Tibial artery (tissue), 4 donors: ENCODE results near the gene GRIK3.

Experiments
- DNase-seq, 2 donors: peaks; one replicate each; pipeline ENCODE4 v3.0.0-alpha.2; 2019
- H3K27ac ChIP-seq, 2 donors: fragments of 200-600 bp; sonication (generic) in 1 of 2; 1 replicate in 1 of 2; 2 replicates in 1 of 2; pipeline ENCODE4 v1.5.1; 2018 to 2019; ENCODE audit warnings: mild to moderate bottlenecking in 1 of 2
- H3K27me3 ChIP-seq, 2 donors: fragments of 200-600 bp; sonication (generic) in 1 of 2; one replicate each; pipeline versions ENCODE4 v1.5.1 to v1.6.0; 2016 to 2019
- H3K36me3 ChIP-seq, 3 donors: fragments of 200-600 bp; sonication (generic) in 2 of 3; one replicate each; pipeline ENCODE4 v1.5.1; 2016 to 2019; ENCODE audit warnings: mild to moderate bottlenecking in 2 of 3
- H3K4me1 ChIP-seq, 4 donors: fragments of 200-600 bp; sonication (generic) in 2 of 4; 1 replicate in 3 of 4; 2 replicates in 1 of 4; pipeline ENCODE4 v1.5.1; 2016 to 2019
- H3K4me3 ChIP-seq, 2 donors: fragments of 200-600 bp; sonication (generic) in 1 of 2; 1 replicate in 1 of 2; 2 replicates in 1 of 2; pipeline ENCODE4 v1.5.1; 2018 to 2019; ENCODE audit warnings: mild to moderate bottlenecking in 2 of 2
- H3K9me3 ChIP-seq, 3 donors: fragments of 200-600 bp; sonication (generic) in 1 of 3; one replicate each; pipeline ENCODE4 v1.5.1; 2016 to 2019
- intact Hi-C: fragments of 100-400 bp; cut with DNase I; formaldehyde crosslinking; loops from one replicate; pipeline ENCODE4 v1.15.0; 2023; ENCODE audit warnings: low total_unique reads
- TF ChIP-seq, protein P1 (sequence below), 2 experiments: fragments of 200-600 bp in 1 of 2; fragments of 450-650 bp in 1 of 2; IDR thresholded peaks; one replicate each; pipeline ENCODE4 v1.5.1; 2017 to 2019; ENCODE audit warnings: antibody characterized with exemption in 2 of 2, mild to moderate bottlenecking in 1 of 2, moderate library complexity in 1 of 2

The GRIK3 gene

GRCh38 chr1:36968730-36969129 lies 65.6 kb downstream of the GRIK3 start:
- H3K9me3 ChIP-seq: no peaks in the 10 kb centered on the region
- no peak for DNase-seq
- H3K27me3 ChIP-seq: peaks cover 0 to 6% of the 10 kb centered on the region in 2 donors
- intact Hi-C loops: no loop called here
- no peak overlapping the region for H3K4me3 ChIP-seq
- TF ChIP-seq, protein P1, sequence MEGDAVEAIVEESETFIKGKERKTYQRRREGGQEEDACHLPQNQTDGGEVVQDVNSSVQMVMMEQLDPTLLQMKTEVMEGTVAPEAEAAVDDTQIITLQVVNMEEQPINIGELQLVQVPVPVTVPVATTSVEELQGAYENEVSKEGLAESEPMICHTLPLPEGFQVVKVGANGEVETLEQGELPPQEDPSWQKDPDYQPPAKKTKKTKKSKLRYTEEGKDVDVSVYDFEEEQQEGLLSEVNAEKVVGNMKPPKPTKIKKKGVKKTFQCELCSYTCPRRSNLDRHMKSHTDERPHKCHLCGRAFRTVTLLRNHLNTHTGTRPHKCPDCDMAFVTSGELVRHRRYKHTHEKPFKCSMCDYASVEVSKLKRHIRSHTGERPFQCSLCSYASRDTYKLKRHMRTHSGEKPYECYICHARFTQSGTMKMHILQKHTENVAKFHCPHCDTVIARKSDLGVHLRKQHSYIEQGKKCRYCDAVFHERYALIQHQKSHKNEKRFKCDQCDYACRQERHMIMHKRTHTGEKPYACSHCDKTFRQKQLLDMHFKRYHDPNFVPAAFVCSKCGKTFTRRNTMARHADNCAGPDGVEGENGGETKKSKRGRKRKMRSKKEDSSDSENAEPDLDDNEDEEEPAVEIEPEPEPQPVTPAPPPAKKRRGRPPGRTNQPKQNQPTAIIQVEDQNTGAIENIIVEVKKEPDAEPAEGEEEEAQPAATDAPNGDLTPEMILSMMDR (IDR thresholded peaks at IDR 0.05): no peak
- no peaks in the 10 kb centered on the region for H3K4me1 ChIP-seq
- no peaks in the 10 kb centered on the region for H3K36me3 ChIP-seq
- H3K27ac ChIP-seq: no peak overlapping the region

GRCh38 chr1:36966242-36966641 lies 68.1 kb downstream of the GRIK3 start:
- intact Hi-C loops: no loop called here
- DNase-seq: no peak

DNA sequence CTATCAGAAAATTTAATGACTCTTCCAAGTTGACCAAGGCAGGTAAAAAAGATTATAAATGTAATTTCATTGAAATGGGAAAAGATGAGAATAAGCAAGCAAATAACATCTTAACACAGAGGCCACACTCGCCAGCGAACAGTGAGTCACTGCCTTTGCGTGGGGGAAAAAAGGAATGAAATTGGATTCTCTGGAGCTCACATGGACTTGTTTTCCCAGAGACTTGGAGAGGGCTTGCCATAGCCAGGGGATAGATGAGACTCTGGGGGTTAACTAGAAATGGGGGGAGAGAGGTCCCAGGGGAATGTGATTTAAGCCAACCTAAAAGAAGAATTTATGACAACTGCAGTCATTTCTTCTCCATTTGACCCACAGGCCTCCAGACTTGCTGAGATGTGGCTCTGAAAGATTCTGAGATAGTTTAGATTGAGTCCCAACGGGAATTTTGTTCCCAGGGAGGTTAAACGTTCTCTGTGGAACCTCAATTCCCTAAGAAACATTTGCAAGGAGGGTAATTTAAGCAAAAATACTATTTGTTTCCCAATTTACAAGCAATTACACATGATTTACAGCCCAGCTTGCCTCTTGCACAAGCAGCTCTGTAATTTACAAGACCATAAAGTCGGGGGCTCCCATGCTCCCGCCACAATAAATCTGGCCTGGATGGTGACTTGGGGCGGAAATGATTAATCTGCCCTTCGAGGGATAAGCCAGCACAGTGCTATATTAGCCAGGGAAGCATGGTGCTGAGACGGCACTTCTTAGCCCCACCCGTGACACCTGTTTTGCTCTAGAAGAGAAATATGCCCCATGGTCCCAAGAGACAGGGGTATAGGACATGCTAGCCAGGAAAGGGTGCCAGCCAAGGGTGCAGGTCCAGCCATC lies 68.8 kb downstream of the GRIK3 start:
- intact Hi-C loops: no loop called here
- Histone ChIP-seq H3K4me1 (no peaks in the 10 kb centered on the region), H3K27ac (no peak overlapping the region), H3K9me3 (no peaks in the 10 kb centered on the region), H3K27me3 (peaks cover 0 to 16% of the 10 kb centered on the region in 2 donors), H3K36me3 (no peaks in the 10 kb centered on the region), H3K4me3 (no peak overlapping the region)
- no peak for DNase-seq
- TF ChIP-seq, protein P1 (IDR thresholded peaks at IDR 0.05): no peak

More at GRCh38 chr1:36966242-36966641, 68.1 kb downstream of the GRIK3 start:
- Histone ChIP-seq H3K9me3 (no peaks in the 10 kb centered on the region), H3K36me3 (no peaks in the 10 kb centered on the region), H3K27ac (no peak overlapping the region), H3K4me1 (no peaks in the 10 kb centered on the region), H3K4me3 (no peak overlapping the region), H3K27me3 (peaks cover 0 to 12% of the 10 kb centered on the region in 2 donors)
- TF ChIP-seq, protein P1 (IDR thresholded peaks at IDR 0.05): no peak

- Histone ChIP-seq H3K4me1 (no peaks in the 10 kb centered on the region), H3K27me3 (peaks cover 0 to 16% of the 10 kb centered on the region in 2 donors), H3K9me3 (no peaks in the 10 kb centered on the region), H3K27ac (no peak overlapping the region), H3K4me3 (no peak overlapping the region), H3K36me3 (no peaks in the 10 kb centered on the region)
- TF ChIP-seq, protein P1 (IDR thresholded peaks at IDR 0.05): no peak
- DNase-seq: no peak
- intact Hi-C loops: no loop called here
Observed at GRCh38 chr1:36964830-36965229, 69.5 kb downstream of the GRIK3 start.

- no peaks in the 10 kb centered on the region for H3K36me3 ChIP-seq
- peaks cover 0 to 14% of the 10 kb centered on the region in 2 donors for H3K27me3 ChIP-seq
- H3K4me1 ChIP-seq: no peaks in the 10 kb centered on the region
- H3K4me3 ChIP-seq: no peak overlapping the region
- no peak overlapping the region for H3K27ac ChIP-seq
- no peak for DNase-seq
- TF ChIP-seq, protein P1 (IDR thresholded peaks at IDR 0.05): no peak
- intact Hi-C loops: no loop called here
- H3K9me3 ChIP-seq: no peaks in the 10 kb centered on the region
Observed at GRCh38 chr1:36963006-36963405, 71.3 kb downstream of the GRIK3 start.
